Panc1 (cell line): Measurements from ENCODE around the gene RRM2.

Experiments used
- SIN3A ChIP-seq: IDR thresholded peaks from 2 replicates; pipeline ENCODE4 v1.6.1; 2012; ENCODE audit warnings: low read depth, mild to moderate bottlenecking, low read length, moderate library complexity, borderline replicate concordance; ENCODE audit not compliant: insufficient read depth
- TCF7L2 ChIP-seq: IDR thresholded peaks from 2 replicates; pipeline ENCODE4 v1.6.1; 2011; ENCODE audit warnings: mild to moderate bottlenecking, low read depth, low read length, inconsistent platforms
- TF ChIP-seq, protein P1 (sequence below): fragments of 450-650 bp; IDR thresholded peaks from 2 replicates; pipeline ENCODE4 v1.5.1; 2017; ENCODE audit warnings: mild to moderate bottlenecking
- TF ChIP-seq, protein P2 (sequence below), 2 experiments: IDR thresholded peaks; 2 replicates each; pipeline ENCODE4 v1.6.1; 2011 to 2012; ENCODE audit warnings: low read depth in 2 of 2, control low read depth in 1 of 2, low read length in 1 of 2, mild to moderate bottlenecking in 1 of 2, moderate library complexity in 1 of 2; ENCODE audit not compliant: insufficient read depth in 1 of 2

DNA sequence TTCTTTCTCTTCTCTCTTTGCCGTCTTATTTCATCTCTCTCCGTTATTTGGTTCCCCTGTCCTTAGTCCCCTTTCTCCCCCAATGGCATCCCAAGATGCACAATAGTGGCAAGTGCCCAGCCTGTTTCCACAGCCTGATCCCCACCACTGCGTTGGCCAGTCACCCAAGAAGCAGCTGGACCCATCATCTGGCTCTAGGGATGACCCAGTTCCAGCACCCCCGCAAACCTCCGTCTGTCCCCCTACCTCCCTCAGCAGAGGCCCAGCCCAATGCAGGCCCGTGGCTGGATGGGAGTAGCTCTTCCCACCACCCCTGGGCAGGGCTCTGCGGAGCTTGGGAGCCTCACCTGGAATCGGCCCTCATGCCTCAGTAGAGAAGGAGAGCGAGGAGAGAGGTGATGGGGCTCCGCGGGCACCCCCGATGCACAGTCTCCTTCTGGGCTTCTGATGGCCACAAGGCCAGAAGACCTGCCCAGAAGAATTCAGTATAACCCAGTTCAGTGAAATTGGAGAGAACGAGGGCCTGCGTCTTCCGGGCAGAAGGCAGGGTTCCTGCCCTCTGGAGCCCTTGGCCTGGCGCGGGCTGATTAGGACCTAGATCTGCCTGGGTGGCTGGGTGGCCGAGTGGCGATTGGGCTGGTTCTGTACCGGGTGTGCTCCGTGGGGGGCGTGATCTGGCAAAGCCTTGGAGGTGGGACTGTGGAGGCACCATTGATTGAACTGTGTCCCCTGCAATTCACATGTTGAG, 50.9 kb downstream of the RRM2 start:
- TF ChIP-seq, protein P1, sequence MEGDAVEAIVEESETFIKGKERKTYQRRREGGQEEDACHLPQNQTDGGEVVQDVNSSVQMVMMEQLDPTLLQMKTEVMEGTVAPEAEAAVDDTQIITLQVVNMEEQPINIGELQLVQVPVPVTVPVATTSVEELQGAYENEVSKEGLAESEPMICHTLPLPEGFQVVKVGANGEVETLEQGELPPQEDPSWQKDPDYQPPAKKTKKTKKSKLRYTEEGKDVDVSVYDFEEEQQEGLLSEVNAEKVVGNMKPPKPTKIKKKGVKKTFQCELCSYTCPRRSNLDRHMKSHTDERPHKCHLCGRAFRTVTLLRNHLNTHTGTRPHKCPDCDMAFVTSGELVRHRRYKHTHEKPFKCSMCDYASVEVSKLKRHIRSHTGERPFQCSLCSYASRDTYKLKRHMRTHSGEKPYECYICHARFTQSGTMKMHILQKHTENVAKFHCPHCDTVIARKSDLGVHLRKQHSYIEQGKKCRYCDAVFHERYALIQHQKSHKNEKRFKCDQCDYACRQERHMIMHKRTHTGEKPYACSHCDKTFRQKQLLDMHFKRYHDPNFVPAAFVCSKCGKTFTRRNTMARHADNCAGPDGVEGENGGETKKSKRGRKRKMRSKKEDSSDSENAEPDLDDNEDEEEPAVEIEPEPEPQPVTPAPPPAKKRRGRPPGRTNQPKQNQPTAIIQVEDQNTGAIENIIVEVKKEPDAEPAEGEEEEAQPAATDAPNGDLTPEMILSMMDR = no peak
- TF ChIP-seq SIN3A (no peak), TCF7L2 (no peak)
- TF ChIP-seq, protein P2, sequence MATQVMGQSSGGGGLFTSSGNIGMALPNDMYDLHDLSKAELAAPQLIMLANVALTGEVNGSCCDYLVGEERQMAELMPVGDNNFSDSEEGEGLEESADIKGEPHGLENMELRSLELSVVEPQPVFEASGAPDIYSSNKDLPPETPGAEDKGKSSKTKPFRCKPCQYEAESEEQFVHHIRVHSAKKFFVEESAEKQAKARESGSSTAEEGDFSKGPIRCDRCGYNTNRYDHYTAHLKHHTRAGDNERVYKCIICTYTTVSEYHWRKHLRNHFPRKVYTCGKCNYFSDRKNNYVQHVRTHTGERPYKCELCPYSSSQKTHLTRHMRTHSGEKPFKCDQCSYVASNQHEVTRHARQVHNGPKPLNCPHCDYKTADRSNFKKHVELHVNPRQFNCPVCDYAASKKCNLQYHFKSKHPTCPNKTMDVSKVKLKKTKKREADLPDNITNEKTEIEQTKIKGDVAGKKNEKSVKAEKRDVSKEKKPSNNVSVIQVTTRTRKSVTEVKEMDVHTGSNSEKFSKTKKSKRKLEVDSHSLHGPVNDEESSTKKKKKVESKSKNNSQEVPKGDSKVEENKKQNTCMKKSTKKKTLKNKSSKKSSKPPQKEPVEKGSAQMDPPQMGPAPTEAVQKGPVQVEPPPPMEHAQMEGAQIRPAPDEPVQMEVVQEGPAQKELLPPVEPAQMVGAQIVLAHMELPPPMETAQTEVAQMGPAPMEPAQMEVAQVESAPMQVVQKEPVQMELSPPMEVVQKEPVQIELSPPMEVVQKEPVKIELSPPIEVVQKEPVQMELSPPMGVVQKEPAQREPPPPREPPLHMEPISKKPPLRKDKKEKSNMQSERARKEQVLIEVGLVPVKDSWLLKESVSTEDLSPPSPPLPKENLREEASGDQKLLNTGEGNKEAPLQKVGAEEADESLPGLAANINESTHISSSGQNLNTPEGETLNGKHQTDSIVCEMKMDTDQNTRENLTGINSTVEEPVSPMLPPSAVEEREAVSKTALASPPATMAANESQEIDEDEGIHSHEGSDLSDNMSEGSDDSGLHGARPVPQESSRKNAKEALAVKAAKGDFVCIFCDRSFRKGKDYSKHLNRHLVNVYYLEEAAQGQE (IDR thresholded peaks at IDR 0.05; ENCODE audit: insufficient read depth in 1 of 2, low read depth in 2 of 2, low read length in 1 of 2) = no peak
